Activated CD4-positive, alpha-beta memory T cell treated with anti-CD3 and anti-CD28 coated beads for 36 hours (primary cell): ENCODE data around the gene RFX4. TPM values are rescaled to one million over a fixed set of nuclear protein-coding genes. Genes with fewer than 3 reads are reported as not detected.

Source experiments
- total RNA-seq, 2 experiments: library from RNA; stranded (reverse); gene quantifications; one replicate each; pipeline ENCODE4 v1.2.3, GENCODE V29; 2021

Gene RFX4
- total RNA-seq, 2 experiments from 2014 or later = not detected

Other genes with a start within 250 kb of the RFX4 start
- gene POLR3B, start 225.3 kb upstream of the RFX4 start, total RNA-seq = 1 to 10 TPM; 6.2 to 7.3 TPM
- 1 to 10 TPM; 9.7 to 9.9 TPM for gene RIC8B, start 191.7 kb downstream of the RFX4 start, total RNA-seq